Type B pancreatic cell (in vitro differentiated cells): ENCODE results near the gene GBP2. TPM values are rescaled to one million over a fixed set of nuclear protein-coding genes. Genes with fewer than 3 reads are reported as not detected.

Source experiments
- DNase-seq: peaks from one replicate; pipeline ENCODE4 v3.0.0; 2021; ENCODE audit warnings: mixed read lengths; ENCODE audit not compliant: unreplicated experiment; ENCODE audit errors: extremely low spot score
- H3K27ac Mint-ChIP-seq: 2 replicates; pipeline ENCODE4 v1.8.0; 2021; ENCODE audit warnings: mild to moderate bottlenecking, mixed read lengths
- H3K27me3 Mint-ChIP-seq: 2 replicates; pipeline ENCODE4 v1.8.0; 2021; ENCODE audit warnings: mixed read lengths
- H3K36me3 Mint-ChIP-seq: 2 replicates; pipeline ENCODE4 v1.8.0; 2021; ENCODE audit warnings: mixed read lengths
- H3K4me1 Mint-ChIP-seq: one replicate; pipeline ENCODE4 v1.8.0; 2021; ENCODE audit warnings: mixed read lengths; ENCODE audit not compliant: unreplicated experiment
- H3K4me3 Mint-ChIP-seq: 2 replicates; pipeline ENCODE4 v1.8.0; 2021; ENCODE audit warnings: mild to moderate bottlenecking, mixed read lengths
- H3K9me3 Mint-ChIP-seq: 2 replicates; pipeline ENCODE4 v1.8.0; 2021; ENCODE audit warnings: mixed read lengths
- CTCF ChIP-seq: fragments of 200-600 bp; sonication (generic); conservative IDR thresholded peaks from 2 replicates; pipeline ENCODE4 v1.5.0; 2021; ENCODE audit warnings: antibody characterized with exemption, mild to moderate bottlenecking
- total RNA-seq: library from RNA; stranded (reverse); gene quantifications from 2 replicates; pipeline ENCODE4 v1.2.1, GENCODE V29; 2021; ENCODE audit warnings: low replicate concordance

The GBP2 gene
- total RNA-seq, 1 donor from 2014 or later = 7.3 TPM

- DNase-seq = no peak
- Mint-ChIP-seq H3K4me3 (no peak overlapping the region), H3K27me3 (no peaks in the 10 kb centered on the region), H3K9me3 (no peaks in the 10 kb centered on the region), H3K36me3 (no peaks in the 10 kb centered on the region), H3K27ac (no peak overlapping the region), H3K4me1 (no peaks in the 10 kb centered on the region)
- TF ChIP-seq CTCF = no peak
Observed at GRCh38 chr1:89169166-89169565, 43.3 kb upstream of the GBP2 start.

GRCh38 chr1:89167590-89168230 lies 41.8 kb upstream of the GBP2 start:
- H3K9me3 Mint-ChIP-seq = no peaks in the 10 kb centered on the region
- H3K36me3 Mint-ChIP-seq = no peaks in the 10 kb centered on the region
- H3K4me1 Mint-ChIP-seq = no peaks in the 10 kb centered on the region
- H3K4me3 Mint-ChIP-seq = no peak overlapping the region
- no peak for TF ChIP-seq CTCF
- no peaks in the 10 kb centered on the region for H3K27me3 Mint-ChIP-seq
- no peak overlapping the region for H3K27ac Mint-ChIP-seq
- DNase-seq = no peak

DNA sequence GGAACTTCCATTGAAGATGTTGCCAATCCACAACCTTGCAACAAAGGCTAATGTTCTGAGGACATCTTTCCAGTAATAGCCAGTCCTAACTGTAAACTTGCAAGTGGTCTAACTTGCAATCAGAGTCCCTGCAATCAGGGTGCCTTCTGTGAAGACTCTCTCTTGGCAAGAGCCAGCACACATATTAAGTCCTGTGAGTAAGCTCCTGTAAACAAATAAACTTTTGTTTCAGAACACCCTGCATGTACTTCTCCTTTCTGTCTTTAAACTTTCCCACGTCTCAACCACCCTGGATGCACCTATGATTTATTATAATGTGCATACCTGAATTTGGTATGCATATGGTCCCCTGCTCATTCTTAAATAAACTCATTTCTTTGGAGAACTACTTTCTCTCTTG lies 40.8 kb upstream of the GBP2 start:
- Mint-ChIP-seq H3K27ac (no peak overlapping the region), H3K36me3 (no peaks in the 10 kb centered on the region), H3K9me3 (no peaks in the 10 kb centered on the region), H3K27me3 (no peaks in the 10 kb centered on the region), H3K4me1 (no peaks in the 10 kb centered on the region), H3K4me3 (no peak overlapping the region)
- TF ChIP-seq CTCF = no peak
- no peak for DNase-seq

DNA sequence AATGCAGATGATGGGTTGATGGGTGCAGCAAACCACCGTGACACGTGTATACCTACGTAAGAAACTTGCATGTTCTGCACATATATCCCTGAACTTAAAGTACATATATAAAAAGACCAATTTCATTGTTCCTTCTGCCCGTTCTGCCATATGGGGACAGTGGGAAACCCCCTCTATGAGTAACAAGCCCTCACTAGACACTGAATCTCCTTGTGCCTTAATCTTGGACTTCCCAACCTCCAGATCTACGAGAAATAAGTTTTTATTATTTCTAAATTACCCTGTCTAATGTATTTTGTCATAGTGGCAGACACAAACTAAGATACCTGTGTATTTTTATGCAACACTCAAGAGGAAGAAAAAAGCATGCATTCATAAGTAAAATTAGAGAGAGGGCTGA lies 39.9 kb upstream of the GBP2 start:
- Mint-ChIP-seq H3K4me1 (no peaks in the 10 kb centered on the region), H3K27ac (no peak overlapping the region), H3K27me3 (no peaks in the 10 kb centered on the region), H3K9me3 (no peaks in the 10 kb centered on the region), H3K4me3 (no peak overlapping the region), H3K36me3 (no peaks in the 10 kb centered on the region)
- DNase-seq = no peak
- no peak for TF ChIP-seq CTCF

GRCh38 chr1:89151047-89151446 lies 25.1 kb upstream of the GBP2 start:
- no peaks in the 10 kb centered on the region for H3K9me3 Mint-ChIP-seq
- no peak for TF ChIP-seq CTCF
- no peaks in the 10 kb centered on the region for H3K36me3 Mint-ChIP-seq
- H3K27ac Mint-ChIP-seq = no peak overlapping the region
- no peak for DNase-seq
- H3K27me3 Mint-ChIP-seq = peaks cover 3% of the 10 kb centered on the region
- no peak overlapping the region for H3K4me3 Mint-ChIP-seq
- no peaks in the 10 kb centered on the region for H3K4me1 Mint-ChIP-seq

- no peaks in the 10 kb centered on the region for H3K36me3 Mint-ChIP-seq
- H3K4me3 Mint-ChIP-seq = no peak overlapping the region
- DNase-seq = no peak
- no peak overlapping the region for H3K27ac Mint-ChIP-seq
- H3K27me3 Mint-ChIP-seq = no peaks in the 10 kb centered on the region
- no peaks in the 10 kb centered on the region for H3K4me1 Mint-ChIP-seq
- no peaks in the 10 kb centered on the region for H3K9me3 Mint-ChIP-seq
- no peak for TF ChIP-seq CTCF
Observed at GRCh38 chr1:89149976-89150375, 24.1 kb upstream of the GBP2 start.
